MM.1S (cell line): ENCODE results near the gene PTPRZ1.

ENCODE experiments used
- DNase-seq: peaks from one replicate; pipeline ENCODE4 v3.0.0-alpha.2; 2015
- H2AFZ ChIP-seq: fragments of 300-600 bp; sonication (generic); 2 replicates; pipeline ENCODE4 v1.6.0; 2016; ENCODE audit warnings: antibody characterized with exemption, low read length
- H3F3A ChIP-seq: fragments of 300-600 bp; sonication (generic); 2 replicates; pipeline ENCODE4 v1.6.1; 2016; ENCODE audit warnings: mild to moderate bottlenecking, antibody characterized with exemption, low read length, moderate library complexity, mixed read lengths; ENCODE audit not compliant: insufficient read depth
- H3K27ac ChIP-seq: fragments of 300-600 bp; sonication (generic); 2 replicates; pipeline ENCODE4 v1.5.1; 2016; ENCODE audit warnings: mild to moderate bottlenecking, low read length
- H3K27me3 ChIP-seq: fragments of 300-600 bp; sonication (generic); replicated peaks from 2 replicates; pipeline ENCODE4 v1.6.0; 2016; ENCODE audit warnings: low read length; ENCODE audit not compliant: insufficient read depth
- H3K36me3 ChIP-seq: fragments of 300-600 bp; sonication (generic); replicated peaks from 2 replicates; pipeline ENCODE4 v1.6.1; 2016; ENCODE audit warnings: mild to moderate bottlenecking, low read length, mixed read lengths; ENCODE audit not compliant: insufficient read depth
- H3K4me1 ChIP-seq: fragments of 300-600 bp; sonication (generic); 2 replicates; pipeline ENCODE4 v1.6.1; 2016; ENCODE audit warnings: low read length, mixed read lengths
- H3K4me2 ChIP-seq: fragments of 300-600 bp; sonication (generic); 2 replicates; pipeline ENCODE4 v1.6.0; 2016; ENCODE audit warnings: low read depth, low read length
- H3K4me3 ChIP-seq: fragments of 300-600 bp; sonication (generic); 2 replicates; pipeline ENCODE4 v1.5.1; 2016; ENCODE audit warnings: low read length, mixed read lengths
- H3K79me2 ChIP-seq: fragments of 300-600 bp; sonication (generic); 2 replicates; pipeline ENCODE4 v1.6.1; 2016; ENCODE audit warnings: mixed run types, low read length, mixed read lengths
- H3K9ac ChIP-seq: fragments of 300-600 bp; sonication (generic); 2 replicates; pipeline ENCODE4 v1.6.1; 2016; ENCODE audit warnings: low read length, mixed read lengths
- H3K9me2 ChIP-seq: fragments of 300-600 bp; sonication (generic); replicated peaks from 2 replicates; pipeline ENCODE4 v1.6.1; 2016; ENCODE audit warnings: mild to moderate bottlenecking, low read length, mixed read lengths; ENCODE audit not compliant: insufficient read depth
- H3K9me3 ChIP-seq: fragments of 300-600 bp; sonication (generic); replicated peaks from 2 replicates; pipeline ENCODE4 v1.6.1; 2016; ENCODE audit warnings: mild to moderate bottlenecking, low read length, mixed read lengths; ENCODE audit not compliant: insufficient read depth
- H4K20me1 ChIP-seq: fragments of 300-600 bp; sonication (generic); 2 replicates; pipeline ENCODE4 v1.6.1; 2016; ENCODE audit warnings: mild to moderate bottlenecking, low read length, moderate library complexity, mixed read lengths; ENCODE audit not compliant: insufficient read depth
- EZH2 ChIP-seq: fragments of 300-600 bp; sonication (generic); optimal IDR thresholded peaks from 2 replicates; pipeline ENCODE3; 2017; ENCODE audit warnings: low read depth, mild to moderate bottlenecking, antibody characterized with exemption, low read length, mixed read lengths
- EZH2phosphoT487 ChIP-seq: fragments of 300-600 bp; sonication (generic); IDR thresholded peaks from 2 replicates; pipeline ENCODE4 v1.6.1; 2018; ENCODE audit warnings: antibody characterized with exemption, low read length
- TF ChIP-seq, protein P1 (sequence below): fragments of 300-600 bp; sonication (generic); IDR thresholded peaks from 2 replicates; pipeline ENCODE4 v1.5.1; 2016; ENCODE audit warnings: antibody characterized with exemption, low read length, mixed read lengths

The PTPRZ1 gene

GRCh38 chr7:121938429-121938996 lies 65.6 kb downstream of the PTPRZ1 start:
- TF ChIP-seq EZH2 (no peak), EZH2phosphoT487 (no peak)
- TF ChIP-seq, protein P1, sequence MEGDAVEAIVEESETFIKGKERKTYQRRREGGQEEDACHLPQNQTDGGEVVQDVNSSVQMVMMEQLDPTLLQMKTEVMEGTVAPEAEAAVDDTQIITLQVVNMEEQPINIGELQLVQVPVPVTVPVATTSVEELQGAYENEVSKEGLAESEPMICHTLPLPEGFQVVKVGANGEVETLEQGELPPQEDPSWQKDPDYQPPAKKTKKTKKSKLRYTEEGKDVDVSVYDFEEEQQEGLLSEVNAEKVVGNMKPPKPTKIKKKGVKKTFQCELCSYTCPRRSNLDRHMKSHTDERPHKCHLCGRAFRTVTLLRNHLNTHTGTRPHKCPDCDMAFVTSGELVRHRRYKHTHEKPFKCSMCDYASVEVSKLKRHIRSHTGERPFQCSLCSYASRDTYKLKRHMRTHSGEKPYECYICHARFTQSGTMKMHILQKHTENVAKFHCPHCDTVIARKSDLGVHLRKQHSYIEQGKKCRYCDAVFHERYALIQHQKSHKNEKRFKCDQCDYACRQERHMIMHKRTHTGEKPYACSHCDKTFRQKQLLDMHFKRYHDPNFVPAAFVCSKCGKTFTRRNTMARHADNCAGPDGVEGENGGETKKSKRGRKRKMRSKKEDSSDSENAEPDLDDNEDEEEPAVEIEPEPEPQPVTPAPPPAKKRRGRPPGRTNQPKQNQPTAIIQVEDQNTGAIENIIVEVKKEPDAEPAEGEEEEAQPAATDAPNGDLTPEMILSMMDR = no peak
- no peak overlapping the region for H3K9ac ChIP-seq
- no peaks in the 10 kb centered on the region for H3K9me2 ChIP-seq
- DNase-seq = no peak
- no peaks in the 10 kb centered on the region for H3K79me2 ChIP-seq
- no peaks in the 10 kb centered on the region for H4K20me1 ChIP-seq
- no peaks in the 10 kb centered on the region for H3K4me1 ChIP-seq
- H3K36me3 ChIP-seq = no peaks in the 10 kb centered on the region
- H2AFZ ChIP-seq = no peak overlapping the region
- no peak overlapping the region for H3K4me3 ChIP-seq
- H3K27ac ChIP-seq = no peak overlapping the region
- H3K4me2 ChIP-seq = no peak overlapping the region
- no peaks in the 10 kb centered on the region for H3F3A ChIP-seq
- H3K9me3 ChIP-seq = no peaks in the 10 kb centered on the region
- no peaks in the 10 kb centered on the region for H3K27me3 ChIP-seq

- Histone ChIP-seq H3K4me3 (no peak overlapping the region), H3K36me3 (no peaks in the 10 kb centered on the region), H3K9me2 (no peaks in the 10 kb centered on the region), H3K27ac (no peak overlapping the region), H3K4me2 (no peak overlapping the region), H3K79me2 (no peaks in the 10 kb centered on the region), H3K27me3 (no peaks in the 10 kb centered on the region), H3K9ac (no peak overlapping the region), H2AFZ (no peak overlapping the region), H3K4me1 (no peaks in the 10 kb centered on the region), H3F3A (no peaks in the 10 kb centered on the region), H4K20me1 (no peaks in the 10 kb centered on the region), H3K9me3 (no peaks in the 10 kb centered on the region)
- DNase-seq = no peak
- TF ChIP-seq, protein P1 = no peak
- TF ChIP-seq EZH2phosphoT487 (no peak), EZH2 (no peak)
Observed at GRCh38 chr7:121940918-121941317, 68.0 kb downstream of the PTPRZ1 start.

GRCh38 chr7:121941830-121942229 lies 68.9 kb downstream of the PTPRZ1 start:
- Histone ChIP-seq H4K20me1 (no peaks in the 10 kb centered on the region), H3K27me3 (no peaks in the 10 kb centered on the region), H3F3A (no peaks in the 10 kb centered on the region), H3K9me2 (no peaks in the 10 kb centered on the region), H3K79me2 (no peaks in the 10 kb centered on the region), H3K4me3 (no peak overlapping the region), H3K4me1 (no peaks in the 10 kb centered on the region), H3K9me3 (no peaks in the 10 kb centered on the region), H3K27ac (no peak overlapping the region), H2AFZ (0 out of 2 replicates have a peak overlapping the region, but pooled peaks have one; percentile 14), H3K9ac (no peak overlapping the region), H3K36me3 (no peaks in the 10 kb centered on the region), H3K4me2 (no peak overlapping the region)
- TF ChIP-seq EZH2 = no peak
- TF ChIP-seq, protein P1 = no peak
- TF ChIP-seq EZH2phosphoT487 = no peak
- no peak for DNase-seq
